Measurements from ENCODE around the gene MRPL55. TPM values are rescaled to one million over a fixed set of nuclear protein-coding genes. Genes with fewer than 3 reads are reported as not detected.

Gene MRPL55
- total RNA-seq, 4 donors from 2014 or later: 23.5 to 125 (median 87.5) TPM

GRCh38 chr1:228058172-228058948 is 50.7 kb downstream of the MRPL55 start:
- 56 to 58% methylated on average over 14 of the region's 18 CpGs for WGBS, 2 donors
- H3K27ac ChIP-seq: no peak overlapping the region

More at GRCh38 chr1:228058172-228058948, 50.7 kb downstream of the MRPL55 start:
- Histone ChIP-seq H3K36me3 (no peaks in the 10 kb centered on the region), H3K4me3 (replicated peaks in 1 of 3) (no peak overlapping the region), H3K4me1 (peaks cover 0 to 20% of the 10 kb centered on the region in 2 donors), H3K27me3 (peaks cover 8% of the 10 kb centered on the region), H3K9me3 (no peaks in the 10 kb centered on the region)
- DNase-seq: peak in 1 of 2 donors; percentile 1
- intact Hi-C loops (cut with DNase I): no loop called here
- TF ChIP-seq, protein P1, sequence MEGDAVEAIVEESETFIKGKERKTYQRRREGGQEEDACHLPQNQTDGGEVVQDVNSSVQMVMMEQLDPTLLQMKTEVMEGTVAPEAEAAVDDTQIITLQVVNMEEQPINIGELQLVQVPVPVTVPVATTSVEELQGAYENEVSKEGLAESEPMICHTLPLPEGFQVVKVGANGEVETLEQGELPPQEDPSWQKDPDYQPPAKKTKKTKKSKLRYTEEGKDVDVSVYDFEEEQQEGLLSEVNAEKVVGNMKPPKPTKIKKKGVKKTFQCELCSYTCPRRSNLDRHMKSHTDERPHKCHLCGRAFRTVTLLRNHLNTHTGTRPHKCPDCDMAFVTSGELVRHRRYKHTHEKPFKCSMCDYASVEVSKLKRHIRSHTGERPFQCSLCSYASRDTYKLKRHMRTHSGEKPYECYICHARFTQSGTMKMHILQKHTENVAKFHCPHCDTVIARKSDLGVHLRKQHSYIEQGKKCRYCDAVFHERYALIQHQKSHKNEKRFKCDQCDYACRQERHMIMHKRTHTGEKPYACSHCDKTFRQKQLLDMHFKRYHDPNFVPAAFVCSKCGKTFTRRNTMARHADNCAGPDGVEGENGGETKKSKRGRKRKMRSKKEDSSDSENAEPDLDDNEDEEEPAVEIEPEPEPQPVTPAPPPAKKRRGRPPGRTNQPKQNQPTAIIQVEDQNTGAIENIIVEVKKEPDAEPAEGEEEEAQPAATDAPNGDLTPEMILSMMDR (IDR thresholded peaks at IDR 0.05): no peak
- TF ChIP-seq POLR2A (IDR thresholded peaks at IDR 0.05): no peak

Small RNAs within 50 kb of the gene (microRNA-seq; reads per million reads assigned to microRNA genes)
- 2.2 reads per million for gene MIR3620

Small RNAs within 50 kb of the gene (small RNA-seq; reads per million reads assigned to genes)
- gene AL359510.1: not detected

Other genes starting within 250 kb of the MRPL55 start
- gene WNT9A, start 161.4 kb downstream of the MRPL55 start, total RNA-seq: 1 to 10 TPM; 2.5 to 4.3 (median 3.4) TPM
- not detected for gene WNT3A, start 102.3 kb downstream of the MRPL55 start, total RNA-seq
- gene ARF1, start 26.6 kb downstream of the MRPL55 start, total RNA-seq: 100 to 1,000 TPM; 378 to 457 (median 410) TPM
- gene C1orf35, start 6.0 kb downstream of the MRPL55 start, total RNA-seq: 10 to 100 TPM in 3 of 4 donors, 1 to 10 TPM in 1; 8.3 to 26.5 (median 13.6) TPM
- gene GUK1, start 31.0 kb upstream of the MRPL55 start, total RNA-seq: 100 to 1,000 TPM; 157 to 385 (median 283) TPM
- gene GJC2, start 40.6 kb upstream of the MRPL55 start, total RNA-seq: 10 to 100 TPM in 1 of 4 donors, 1 to 10 TPM in 3; 2.1 to 14.0 (median 3.8) TPM
- gene IBA57, start 56.5 kb upstream of the MRPL55 start, total RNA-seq: 10 to 100 TPM in 2 of 4 donors, 1 to 10 TPM in 2; 4.0 to 15.0 (median 11.7) TPM
- 10 to 100 TPM; 24.0 to 35.1 (median 31.5) TPM for gene OBSCN, start 98.7 kb upstream of the MRPL55 start, total RNA-seq

Measured in thyroid gland (tissue), 4 donors.